Stimulated activated CD4-positive, alpha-beta T cell treated with anti-CD3 and anti-CD28 coated beads, Interleukin-4, amount 100 ng/mL, for 24 hours (primary cell): Measurements from ENCODE around the gene CACFD1.
"Not testable (repeated sequence)": the region's sequence is repeated elsewhere in the genome, so short reads cannot be mapped to it uniquely, and the experiment has no call there.

Experiments used
- DNase-seq: peaks from one replicate; pipeline ENCODE4 v3.0.0-alpha.2; 2020

CACFD1 gene

DNA sequence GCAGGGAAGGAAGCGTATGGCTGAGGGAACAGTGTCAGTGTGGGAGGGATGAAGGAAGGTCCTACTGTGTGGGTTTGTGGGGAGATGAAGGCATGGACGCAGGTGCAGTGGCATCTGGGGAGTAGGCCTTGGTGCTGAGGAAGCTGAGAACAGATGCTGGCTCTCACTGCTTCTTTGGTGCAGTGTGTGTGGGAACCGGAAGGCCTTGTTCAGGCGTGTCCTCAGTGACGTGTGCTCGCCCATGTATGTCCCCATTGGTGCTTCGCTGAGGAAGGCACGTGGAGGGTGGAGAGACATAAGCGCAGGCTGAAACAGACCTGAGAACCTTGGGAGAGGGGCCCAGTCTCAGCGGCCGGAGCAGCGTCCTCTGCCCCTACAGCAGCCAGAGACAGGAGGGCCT, 18.9 kb upstream of the CACFD1 start:
- DNase-seq = no peak

- DNase-seq = no peak
Measured at GRCh38 chr9:133441571-133441970, 18.2 kb upstream of the CACFD1 start.

GRCh38 chr9:133443248-133443647, 16.5 kb upstream of the CACFD1 start:
- no peak for DNase-seq

DNA sequence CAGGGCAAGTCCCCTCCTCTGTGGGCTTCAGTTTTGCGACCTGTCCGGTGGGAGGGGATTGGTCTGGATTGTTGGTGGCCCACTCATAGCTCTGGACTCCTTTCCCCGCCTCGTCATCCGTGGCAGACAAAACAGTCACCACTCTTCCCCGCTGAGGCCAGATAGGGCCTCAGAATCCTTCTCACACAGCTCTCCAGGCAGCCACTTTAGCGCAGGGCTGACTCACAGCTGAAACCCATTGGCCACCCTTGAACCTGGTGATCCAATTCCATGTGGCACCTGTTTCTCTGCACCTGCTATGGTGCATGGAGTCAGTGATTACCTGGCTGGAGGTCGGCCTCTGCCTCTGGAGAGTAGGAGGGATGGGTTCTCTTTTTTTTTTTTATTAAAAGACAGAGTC, 15.8 kb upstream of the CACFD1 start:
- DNase-seq = no peak

DNA sequence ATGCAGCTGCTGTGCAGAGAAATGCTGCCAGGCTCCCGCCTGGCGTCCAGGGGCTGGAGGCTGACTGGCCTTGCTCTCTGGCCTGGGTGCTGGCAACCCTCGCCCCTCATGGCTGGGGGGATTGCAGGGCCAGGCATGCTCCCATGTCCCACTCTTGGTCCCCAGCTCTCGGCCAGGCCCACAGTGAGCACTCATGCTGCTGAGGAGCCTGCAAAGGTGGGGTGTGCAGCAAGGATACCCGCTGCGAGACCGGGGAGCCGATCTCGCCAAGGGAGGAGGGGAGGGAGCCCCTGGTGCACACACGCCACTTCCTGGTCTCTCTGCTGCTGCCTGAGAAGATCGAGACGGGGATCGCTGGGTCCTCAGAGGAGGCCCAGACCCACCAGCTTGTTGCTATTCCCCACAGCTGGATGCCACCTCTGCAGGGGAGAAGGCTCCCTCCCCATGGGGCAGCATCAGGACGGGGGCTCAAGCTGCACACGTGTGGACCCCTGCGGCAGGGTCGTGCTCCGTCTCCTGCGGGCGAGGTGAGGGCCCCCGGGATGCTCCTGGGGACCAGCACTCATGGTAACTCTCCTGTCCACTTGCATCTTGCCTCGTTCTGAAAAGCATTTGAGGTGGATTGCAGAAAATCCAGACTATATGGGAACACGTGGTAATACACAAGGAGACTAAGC, 14.3 kb upstream of the CACFD1 start:
- no peak for DNase-seq

GRCh38 chr9:133448487-133448972, 11.2 kb upstream of the CACFD1 start:
- DNase-seq = no peak

DNA sequence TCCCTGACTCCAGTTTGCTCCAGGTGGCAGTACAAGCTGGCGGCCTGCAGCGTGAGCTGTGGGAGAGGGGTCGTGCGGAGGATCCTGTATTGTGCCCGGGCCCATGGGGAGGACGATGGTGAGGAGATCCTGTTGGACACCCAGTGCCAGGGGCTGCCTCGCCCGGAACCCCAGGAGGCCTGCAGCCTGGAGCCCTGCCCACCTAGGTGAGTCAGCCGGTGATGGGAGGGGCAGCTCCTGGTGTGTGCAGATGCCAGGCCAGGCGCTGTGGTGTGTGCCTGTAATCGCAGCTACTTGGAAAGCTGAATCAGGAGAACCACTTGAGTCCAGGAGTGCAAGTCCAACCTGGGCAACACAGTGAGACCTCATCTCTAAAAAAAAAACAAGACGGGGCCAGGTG, 10.0 kb upstream of the CACFD1 start:
- DNase-seq = no peak

DNA sequence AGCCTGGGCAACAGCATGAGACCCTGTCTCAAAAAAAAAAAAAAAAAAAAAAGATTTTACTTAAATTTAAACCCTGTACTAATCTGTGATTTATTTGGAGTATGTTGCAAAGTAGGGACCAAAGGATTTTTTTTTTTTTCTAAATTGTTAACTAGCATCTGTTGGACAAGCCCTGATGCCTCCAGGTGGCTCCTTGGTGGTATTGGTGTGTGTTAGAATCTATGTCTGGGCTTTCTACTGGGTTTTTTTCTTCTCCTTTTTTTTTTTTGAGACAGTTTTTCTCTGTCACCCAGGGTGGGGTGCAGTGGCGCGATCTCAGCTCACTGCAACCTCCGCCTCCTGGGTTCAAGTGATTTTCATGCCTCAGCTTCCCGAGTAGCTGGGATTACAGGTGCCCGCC, 7.9 kb upstream of the CACFD1 start:
- DNase-seq = not testable (repeated sequence)

DNA sequence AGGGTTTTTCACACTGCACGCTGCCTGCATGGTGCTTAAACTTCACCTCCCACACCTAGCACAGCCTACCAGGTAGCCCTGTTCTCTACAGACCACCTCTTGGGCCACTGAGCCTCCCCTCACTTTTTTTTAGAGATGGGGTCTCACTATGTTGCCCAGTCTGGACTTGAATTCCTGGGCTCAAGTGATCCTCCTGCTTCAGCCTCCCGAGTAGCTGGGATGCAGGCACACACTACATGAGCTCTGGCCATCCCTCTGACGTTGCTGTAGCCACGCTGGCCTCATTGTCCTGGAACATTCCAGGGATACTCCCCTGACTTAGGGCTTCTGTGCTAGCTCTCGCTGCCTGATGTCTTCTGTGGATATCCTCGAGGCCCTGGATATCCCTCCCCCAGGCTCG, 7.2 kb upstream of the CACFD1 start:
- no peak for DNase-seq

DNA sequence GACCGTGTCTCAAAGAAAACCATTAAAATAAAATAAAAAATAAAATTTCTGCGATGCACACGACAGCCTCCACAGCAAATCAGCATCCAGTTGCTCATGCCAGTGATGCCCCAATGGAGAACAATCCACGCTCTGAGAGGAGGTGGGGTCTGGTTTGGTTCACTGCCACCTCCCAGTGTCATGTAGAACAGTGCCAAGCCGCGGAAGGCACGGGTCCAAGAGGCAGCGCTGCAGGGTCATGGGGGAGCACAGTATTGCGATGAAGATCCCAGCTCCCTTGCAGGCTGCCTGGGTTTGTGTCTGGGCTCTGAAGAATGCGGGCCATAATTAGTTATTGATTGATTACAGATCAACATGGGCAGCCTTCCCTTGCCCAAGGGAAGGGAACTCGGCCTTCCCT, 6.1 kb upstream of the CACFD1 start:
- no peak for DNase-seq

DNA sequence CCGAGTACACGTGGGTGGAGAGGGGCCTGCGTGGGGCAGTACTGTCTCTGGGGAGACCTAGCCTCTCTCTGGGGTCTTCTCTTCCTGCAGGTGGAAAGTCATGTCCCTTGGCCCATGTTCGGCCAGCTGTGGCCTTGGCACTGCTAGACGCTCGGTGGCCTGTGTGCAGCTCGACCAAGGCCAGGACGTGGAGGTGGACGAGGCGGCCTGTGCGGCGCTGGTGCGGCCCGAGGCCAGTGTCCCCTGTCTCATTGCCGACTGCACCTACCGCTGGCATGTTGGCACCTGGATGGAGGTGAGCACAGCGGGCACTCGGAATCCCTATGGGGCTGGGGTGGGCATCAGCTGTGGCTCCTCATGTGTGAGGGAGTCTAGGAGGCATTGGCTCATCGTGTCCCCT, 5.5 kb upstream of the CACFD1 start:
- DNase-seq = no peak

DNA sequence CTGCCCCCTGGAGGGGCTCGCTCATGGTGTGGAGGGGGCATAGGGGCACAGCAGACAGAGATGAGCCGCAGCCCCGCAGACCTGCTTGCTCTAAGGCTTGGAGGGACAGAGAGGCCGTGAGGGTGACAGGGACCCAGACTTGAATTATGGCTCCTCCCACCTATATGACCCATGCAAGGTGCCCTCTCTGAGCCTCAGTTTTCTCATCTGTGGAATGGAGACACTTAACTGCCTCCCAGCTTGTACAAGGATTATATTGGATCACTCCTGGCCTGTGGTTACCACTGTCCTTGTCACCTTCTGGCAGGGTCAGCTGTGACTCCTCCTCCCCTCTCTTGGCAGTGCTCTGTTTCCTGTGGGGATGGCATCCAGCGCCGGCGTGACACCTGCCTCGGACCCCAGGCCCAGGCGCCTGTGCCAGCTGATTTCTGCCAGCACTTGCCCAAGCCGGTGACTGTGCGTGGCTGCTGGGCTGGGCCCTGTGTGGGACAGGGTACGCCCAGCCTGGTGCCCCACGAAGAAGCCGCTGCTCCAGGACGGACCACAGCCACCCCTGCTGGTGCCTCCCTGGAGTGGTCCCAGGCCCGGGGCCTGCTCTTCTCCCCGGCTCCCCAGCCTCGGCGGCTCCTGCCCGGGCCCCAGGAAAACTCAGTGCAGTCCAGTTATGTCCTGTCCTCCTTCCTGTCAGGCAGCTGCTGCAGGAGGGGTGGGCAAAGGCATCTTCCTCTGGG, 4.7 kb upstream of the CACFD1 start:
- DNase-seq = no peak

- no peak for DNase-seq
Measured at GRCh38 chr9:133455936-133456335, 3.8 kb upstream of the CACFD1 start.

- no peak for DNase-seq
Measured at GRCh38 chr9:133456409-133456808, 3.4 kb upstream of the CACFD1 start.

DNA sequence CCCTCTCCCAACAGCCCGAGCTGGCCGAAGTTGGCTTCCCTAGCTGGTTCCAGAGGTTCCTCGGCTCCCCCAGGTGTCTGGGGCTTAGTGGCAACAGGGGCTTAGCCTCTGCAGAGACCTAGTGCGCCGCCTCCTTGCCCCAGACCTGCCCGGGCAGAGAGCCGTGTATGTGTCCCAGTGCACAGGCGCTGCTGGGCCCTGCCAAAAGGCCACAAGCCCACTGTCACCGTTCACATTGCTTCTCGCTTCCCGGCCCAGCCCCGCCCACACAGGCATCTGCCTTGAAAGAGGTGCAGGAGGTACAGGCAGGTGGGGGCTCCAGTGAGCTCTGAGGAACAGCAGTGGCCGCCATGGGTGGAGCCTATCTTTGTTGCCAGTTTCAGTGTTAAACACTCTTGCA, 2.5 kb upstream of the CACFD1 start:
- DNase-seq = no peak

- DNase-seq = no peak
Measured at GRCh38 chr9:133457748-133458147, 2.0 kb upstream of the CACFD1 start.

DNA sequence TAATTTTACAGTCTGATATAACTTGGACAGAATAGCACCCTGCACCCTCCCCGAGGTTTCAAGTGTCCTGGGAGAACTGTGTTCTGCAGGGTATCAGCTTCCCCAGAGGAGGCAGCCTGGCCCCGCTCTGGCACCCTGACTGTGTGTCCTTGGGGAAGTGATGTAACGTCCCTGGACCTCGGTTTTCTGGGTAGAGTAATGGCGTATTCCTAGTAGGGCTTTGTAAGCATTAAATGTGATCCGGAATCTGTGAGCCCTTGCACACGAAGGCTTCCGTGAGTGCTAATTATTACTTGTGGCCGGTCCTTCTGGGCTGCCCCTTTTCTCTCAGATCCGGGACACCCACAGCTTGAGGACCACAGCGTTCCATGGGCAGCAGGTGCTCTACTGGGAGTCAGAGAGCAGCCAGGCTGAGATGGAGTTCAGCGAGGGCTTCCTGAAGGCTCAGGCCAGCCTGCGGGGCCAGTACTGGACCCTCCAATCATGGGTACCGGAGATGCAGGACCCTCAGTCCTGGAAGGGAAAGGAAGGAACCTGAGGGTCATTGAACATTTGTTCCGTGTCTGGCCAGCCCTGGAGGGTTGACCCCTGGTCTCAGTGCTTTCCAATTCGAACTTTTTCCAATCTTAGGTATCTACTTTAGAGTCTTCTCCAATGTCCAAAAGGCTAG, 1.0 kb upstream of the CACFD1 start:
- no peak for DNase-seq

- DNase-seq = no peak
Measured at GRCh38 chr9:133460405-133461175, 812 bp downstream of the CACFD1 start.

DNA sequence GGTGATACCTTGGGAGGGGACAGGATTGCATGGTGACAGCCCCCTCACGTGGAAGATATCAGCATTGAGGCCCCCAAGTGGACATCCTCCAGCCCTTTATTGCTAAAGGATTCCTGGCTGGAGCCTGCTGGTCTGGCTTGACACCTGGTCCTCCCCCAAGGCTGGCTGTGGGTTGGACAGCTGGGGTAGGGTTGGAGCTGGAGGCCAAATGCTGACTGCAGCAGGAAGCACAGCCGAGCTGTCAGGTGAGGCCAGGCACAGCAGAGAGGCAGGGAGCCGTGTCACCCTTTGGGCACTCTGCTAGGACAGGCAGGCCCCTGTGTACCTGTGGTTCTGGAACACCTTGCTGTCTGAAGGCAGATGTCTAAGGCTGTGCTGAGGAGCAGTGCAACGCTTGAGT, 2.2 kb downstream of the CACFD1 start:
- DNase-seq = no peak

GRCh38 chr9:133463234-133463863, 3.6 kb downstream of the CACFD1 start:
- no peak for DNase-seq

DNA sequence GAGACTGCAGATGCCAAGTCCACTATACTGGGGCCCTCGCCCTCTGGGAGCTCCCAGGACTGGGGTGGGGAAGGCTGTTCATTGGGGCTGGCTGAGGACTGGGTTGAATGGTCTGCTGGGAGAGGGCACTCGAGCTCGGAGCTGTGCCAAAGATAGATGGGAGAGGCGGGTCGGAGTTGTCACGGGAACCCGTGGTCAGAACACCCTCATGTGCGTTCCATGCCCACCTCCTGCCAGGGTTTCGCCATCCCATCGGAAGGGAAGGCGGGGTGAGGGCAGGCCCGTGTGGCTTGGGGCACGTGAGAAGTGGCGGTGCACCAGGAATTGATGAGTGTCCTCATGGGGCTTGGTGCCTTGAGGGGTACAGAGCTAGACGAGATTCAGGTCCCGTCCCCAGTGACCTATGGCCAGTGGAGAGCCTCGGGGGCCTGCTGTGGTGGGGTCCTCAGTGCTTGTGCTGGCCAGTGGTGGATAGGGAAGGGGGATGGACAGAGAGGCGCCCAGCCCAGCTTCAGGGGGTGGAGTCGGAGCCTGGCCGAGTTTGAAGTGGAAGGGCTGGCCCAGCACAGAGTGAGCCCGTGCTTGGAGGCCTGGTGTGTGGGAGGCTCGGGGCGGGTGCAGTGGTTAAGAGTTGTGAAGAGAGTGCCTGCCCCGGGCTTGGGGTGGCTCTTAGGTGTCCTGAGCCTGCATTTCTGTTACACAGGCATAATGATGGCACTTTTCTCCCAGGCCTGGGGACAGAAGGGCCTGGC, 4.3 kb downstream of the CACFD1 start:
- no peak for DNase-seq

- DNase-seq = no peak
Measured at GRCh38 chr9:133464638-133465037, 4.9 kb downstream of the CACFD1 start.
